Neural progenitor cell (in vitro differentiated cells): ENCODE results near the gene ARMCX4.

Experiments used
- CTCF ChIP-seq: fragments of 200-600 bp; sonication (generic); IDR thresholded peaks from 2 replicates; pipeline ENCODE4 v1.5.1; 2017; ENCODE audit warnings: antibody characterized with exemption, mild to moderate bottlenecking
- EZH2 ChIP-seq: fragments of 200-600 bp; sonication (generic); IDR thresholded peaks from 2 replicates; pipeline ENCODE4 v1.6.1; 2017; ENCODE audit warnings: antibody characterized with exemption, mild to moderate bottlenecking, moderate library complexity
- EZH2phosphoT487 ChIP-seq: fragments of 200-600 bp; sonication (generic); IDR thresholded peaks from 2 replicates; pipeline ENCODE4 v1.6.1; 2017; ENCODE audit warnings: antibody characterized with exemption

GRCh38 chrX:101488796-101489195, 3.5 kb downstream of the ARMCX4 start:
- TF ChIP-seq CTCF = no peak
- no peak for TF ChIP-seq EZH2
- no peak for TF ChIP-seq EZH2phosphoT487
